Cardiac fibroblast (primary cell): ENCODE results near the gene L2HGDH.

ENCODE experiments used
- DNase-seq, 2 donors: peaks; one replicate each; pipeline versions ENCODE4 v3.0.0 to v3.0.0-alpha.2; 2010; ENCODE audit warnings: low read depth in 2 of 2
- H3K4me3 ChIP-seq, 2 donors: replicated peaks in 1 of 2; 1 replicate in 1 of 2; 2 replicates in 1 of 2; pipeline ENCODE4 v1.5.1; 2011; ENCODE audit warnings: low read depth in 2 of 2, low read length in 2 of 2, mild to moderate bottlenecking in 2 of 2, moderate library complexity in 1 of 2
- TF ChIP-seq, protein P1 (sequence below): IDR thresholded peaks from one replicate; pipeline ENCODE4 v1.5.1; 2011; ENCODE audit warnings: low read depth, mild to moderate bottlenecking, low read length, inconsistent platforms

The L2HGDH gene

DNA sequence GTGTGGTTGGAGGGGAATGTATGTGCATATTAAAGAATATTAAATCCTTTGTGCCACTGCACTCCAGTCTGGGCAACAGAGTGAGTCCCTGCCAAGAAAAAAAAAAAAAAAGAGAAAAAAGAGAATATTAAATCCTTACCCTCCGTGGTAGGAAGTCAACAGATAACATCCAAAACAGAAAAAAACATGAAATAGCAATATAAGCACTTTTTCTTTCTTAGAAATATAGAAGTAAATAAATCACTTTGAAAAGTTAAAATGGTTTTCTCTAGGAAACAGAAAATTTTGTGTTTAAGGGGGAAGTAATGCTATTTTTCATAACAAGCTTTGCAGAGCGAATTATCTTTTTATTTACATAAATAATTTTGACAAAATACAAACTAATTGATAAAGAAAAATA is 98.2 kb downstream of the L2HGDH start:
- H3K4me3 ChIP-seq, result no peak overlapping the region
- DNase-seq, result no peak
- TF ChIP-seq, protein P1, sequence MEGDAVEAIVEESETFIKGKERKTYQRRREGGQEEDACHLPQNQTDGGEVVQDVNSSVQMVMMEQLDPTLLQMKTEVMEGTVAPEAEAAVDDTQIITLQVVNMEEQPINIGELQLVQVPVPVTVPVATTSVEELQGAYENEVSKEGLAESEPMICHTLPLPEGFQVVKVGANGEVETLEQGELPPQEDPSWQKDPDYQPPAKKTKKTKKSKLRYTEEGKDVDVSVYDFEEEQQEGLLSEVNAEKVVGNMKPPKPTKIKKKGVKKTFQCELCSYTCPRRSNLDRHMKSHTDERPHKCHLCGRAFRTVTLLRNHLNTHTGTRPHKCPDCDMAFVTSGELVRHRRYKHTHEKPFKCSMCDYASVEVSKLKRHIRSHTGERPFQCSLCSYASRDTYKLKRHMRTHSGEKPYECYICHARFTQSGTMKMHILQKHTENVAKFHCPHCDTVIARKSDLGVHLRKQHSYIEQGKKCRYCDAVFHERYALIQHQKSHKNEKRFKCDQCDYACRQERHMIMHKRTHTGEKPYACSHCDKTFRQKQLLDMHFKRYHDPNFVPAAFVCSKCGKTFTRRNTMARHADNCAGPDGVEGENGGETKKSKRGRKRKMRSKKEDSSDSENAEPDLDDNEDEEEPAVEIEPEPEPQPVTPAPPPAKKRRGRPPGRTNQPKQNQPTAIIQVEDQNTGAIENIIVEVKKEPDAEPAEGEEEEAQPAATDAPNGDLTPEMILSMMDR, result no peak

DNA sequence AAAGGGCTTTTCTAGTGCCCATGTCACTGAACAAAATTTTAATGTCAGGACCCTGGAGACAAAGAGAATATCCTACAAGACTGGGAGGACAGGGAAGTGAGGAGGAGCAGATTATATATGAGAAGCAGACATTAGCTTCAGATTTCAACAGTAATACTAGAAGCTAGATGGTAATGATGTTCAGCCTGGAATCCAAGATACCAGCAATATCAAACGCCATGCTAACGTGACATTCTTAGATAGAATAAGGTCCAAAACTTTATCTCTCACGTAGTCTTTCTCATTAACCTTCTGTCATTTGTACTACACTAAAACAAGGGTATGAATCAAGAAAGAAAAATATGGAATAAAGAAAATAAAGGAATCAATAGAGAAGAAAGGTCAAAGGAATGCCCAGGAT is 99.3 kb downstream of the L2HGDH start:
- no peak overlapping the region for H3K4me3 ChIP-seq
- DNase-seq, result no peak
- TF ChIP-seq, protein P1, result no peak

DNA sequence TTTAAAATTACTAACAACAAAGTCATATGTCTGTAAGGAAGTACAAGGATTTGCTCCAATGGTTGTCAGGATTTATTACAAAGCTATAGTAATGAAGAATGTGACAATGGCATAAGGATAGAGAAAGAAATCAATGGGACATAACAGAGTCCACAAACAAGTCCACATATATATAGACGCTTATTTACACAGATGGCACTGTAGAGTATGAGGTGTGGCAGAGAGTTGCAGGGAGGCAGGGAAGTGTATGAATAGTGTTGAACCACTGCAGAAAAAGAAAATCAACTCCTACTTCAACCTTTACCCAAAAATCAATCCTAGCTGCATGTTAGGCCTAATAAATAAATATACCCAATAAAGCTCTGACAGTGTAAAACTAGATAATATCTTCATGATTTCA is 102.0 kb downstream of the L2HGDH start:
- no peak for DNase-seq
- H3K4me3 ChIP-seq, result no peak overlapping the region
- TF ChIP-seq, protein P1, result no peak

DNA sequence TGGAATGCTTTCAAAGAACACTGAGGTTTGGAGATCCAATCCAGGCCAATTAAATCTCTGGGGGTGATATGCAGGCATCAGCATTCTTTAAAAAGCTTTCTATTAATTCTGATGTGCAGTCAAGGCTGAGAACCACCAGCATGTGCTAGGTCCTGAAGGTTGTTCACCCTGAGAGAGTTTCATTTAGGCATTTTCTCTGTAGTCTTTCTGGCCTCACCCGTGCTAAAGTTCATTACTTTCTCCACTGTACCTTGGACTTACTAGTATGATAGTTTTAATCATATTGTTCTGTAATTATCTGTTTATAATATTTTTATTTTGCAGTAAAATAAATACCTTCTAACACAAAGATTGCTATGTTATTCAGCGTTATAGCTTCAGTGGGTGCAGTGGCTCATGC is 113.5 kb downstream of the L2HGDH start:
- DNase-seq, result no peak
- H3K4me3 ChIP-seq, result no peak overlapping the region
- TF ChIP-seq, protein P1, result no peak

DNA sequence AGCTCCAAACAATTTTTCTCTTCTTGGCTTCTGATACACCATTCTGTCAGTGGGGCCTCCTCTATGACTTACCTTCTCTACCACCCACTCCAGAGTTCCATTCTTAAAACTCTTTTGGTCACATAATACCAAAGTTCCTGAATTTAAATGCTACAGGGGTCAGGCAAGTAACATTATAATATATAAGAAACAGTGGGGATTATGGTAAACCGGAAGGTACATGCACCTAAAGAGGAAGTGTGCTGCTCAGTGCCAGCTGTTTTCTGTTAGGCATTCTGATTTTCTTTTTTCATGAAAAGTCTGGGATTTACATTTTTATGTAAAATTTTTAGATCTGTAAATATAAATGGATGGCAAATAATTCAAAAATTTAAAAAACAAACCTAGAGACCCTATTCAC is 120.5 kb downstream of the L2HGDH start:
- no peak for DNase-seq
- H3K4me3 ChIP-seq, result no peak overlapping the region
- TF ChIP-seq, protein P1, result no peak
